Kidney epithelial cell (primary cell): ENCODE measurements around the gene NNMT. TPM values are rescaled to one million over a fixed set of nuclear protein-coding genes. Genes with fewer than 3 reads are reported as not detected.

ENCODE experiments used
- DNase-seq: peaks from one replicate; pipeline ENCODE4 v3.0.0-alpha.2; 2010; ENCODE audit warnings: low read depth
- H3K27me3 ChIP-seq: 2 replicates; pipeline ENCODE4 v1.6.0; 2011; ENCODE audit warnings: low read length; ENCODE audit not compliant: control insufficient read depth, insufficient read depth
- H3K36me3 ChIP-seq: 2 replicates; pipeline ENCODE4 v1.5.1; 2011; ENCODE audit warnings: low read length; ENCODE audit not compliant: control insufficient read depth, insufficient read depth
- H3K4me3 ChIP-seq: 2 replicates; pipeline ENCODE4 v1.5.1; 2011; ENCODE audit warnings: low read depth, mild to moderate bottlenecking, control low read depth, low read length
- total RNA-seq: library from RNA; depleted of rRNA; stranded (reverse); fragments of >200 nt; gene quantifications from 2 replicates; pipeline ENCODE4 v1.2.3, GENCODE V29; 2015
- TF ChIP-seq, protein P1 (sequence below): IDR thresholded peaks from 2 replicates; pipeline ENCODE4 v1.5.1; 2011; ENCODE audit warnings: mild to moderate bottlenecking, moderate library complexity, low read length, control low read depth, inconsistent platforms; ENCODE audit not compliant: insufficient read depth, poor library complexity, severe bottlenecking

NNMT gene
- total RNA-seq, 1 donor from 2014 or later: 470 TPM

DNA sequence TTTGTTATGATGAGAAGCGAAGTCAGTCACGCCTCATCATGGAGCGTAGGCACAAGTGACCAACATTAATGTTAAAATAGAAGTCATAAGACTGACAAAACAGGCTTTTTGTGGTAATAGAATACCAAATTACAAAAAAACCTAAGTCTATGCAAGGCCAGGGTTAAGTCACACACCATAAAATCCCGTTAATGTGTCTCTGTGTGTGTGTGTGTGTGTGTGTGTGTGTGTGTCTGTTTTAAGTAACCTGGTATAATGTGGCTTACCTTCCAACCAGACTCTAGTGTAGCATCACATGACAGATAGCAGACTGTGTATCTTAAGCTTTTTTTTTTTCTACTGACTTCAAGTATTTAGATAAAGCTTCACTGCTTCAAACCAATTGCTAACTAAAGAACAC lies 66.1 kb downstream of the NNMT start:
- no peak for DNase-seq
- Histone ChIP-seq H3K27me3 (no peaks in the 10 kb centered on the region), H3K4me3 (no peak overlapping the region), H3K36me3 (no peaks in the 10 kb centered on the region)
- TF ChIP-seq, protein P1, sequence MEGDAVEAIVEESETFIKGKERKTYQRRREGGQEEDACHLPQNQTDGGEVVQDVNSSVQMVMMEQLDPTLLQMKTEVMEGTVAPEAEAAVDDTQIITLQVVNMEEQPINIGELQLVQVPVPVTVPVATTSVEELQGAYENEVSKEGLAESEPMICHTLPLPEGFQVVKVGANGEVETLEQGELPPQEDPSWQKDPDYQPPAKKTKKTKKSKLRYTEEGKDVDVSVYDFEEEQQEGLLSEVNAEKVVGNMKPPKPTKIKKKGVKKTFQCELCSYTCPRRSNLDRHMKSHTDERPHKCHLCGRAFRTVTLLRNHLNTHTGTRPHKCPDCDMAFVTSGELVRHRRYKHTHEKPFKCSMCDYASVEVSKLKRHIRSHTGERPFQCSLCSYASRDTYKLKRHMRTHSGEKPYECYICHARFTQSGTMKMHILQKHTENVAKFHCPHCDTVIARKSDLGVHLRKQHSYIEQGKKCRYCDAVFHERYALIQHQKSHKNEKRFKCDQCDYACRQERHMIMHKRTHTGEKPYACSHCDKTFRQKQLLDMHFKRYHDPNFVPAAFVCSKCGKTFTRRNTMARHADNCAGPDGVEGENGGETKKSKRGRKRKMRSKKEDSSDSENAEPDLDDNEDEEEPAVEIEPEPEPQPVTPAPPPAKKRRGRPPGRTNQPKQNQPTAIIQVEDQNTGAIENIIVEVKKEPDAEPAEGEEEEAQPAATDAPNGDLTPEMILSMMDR: no peak

DNA sequence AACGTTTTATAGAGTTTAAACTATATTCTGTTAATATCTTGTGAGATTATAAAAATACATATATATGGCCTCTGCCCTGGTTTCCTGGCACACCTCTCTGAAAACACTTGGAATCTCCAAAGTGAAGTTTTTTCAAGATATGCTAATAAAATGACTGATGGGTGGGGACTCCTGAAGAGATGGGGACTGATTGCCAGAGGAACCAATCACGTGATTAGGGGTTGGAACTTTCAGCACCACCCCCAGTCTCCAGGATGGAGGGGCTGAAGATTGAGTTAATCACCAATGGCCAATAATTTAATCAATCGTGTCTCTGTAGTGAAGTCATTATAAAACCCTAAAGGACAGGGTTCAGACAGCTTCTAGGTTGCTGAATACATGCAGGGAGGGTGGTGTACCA lies 66.8 kb downstream of the NNMT start:
- TF ChIP-seq, protein P1: no peak
- Histone ChIP-seq H3K4me3 (no peak overlapping the region), H3K36me3 (no peaks in the 10 kb centered on the region), H3K27me3 (no peaks in the 10 kb centered on the region)
- DNase-seq: no peak

Other genes with a start within 250 kb of the NNMT start
- gene ZBTB16, start 236.7 kb upstream of the NNMT start, total RNA-seq: 0.08 and 5.5 TPM in 2 replicates
- 1.6 and 1.9 TPM in 2 replicates for gene C11orf71, start 104.1 kb downstream of the NNMT start, total RNA-seq
- 40.2 and 43.5 TPM in 2 replicates for gene RBM7, start 104.3 kb downstream of the NNMT start, total RNA-seq
- gene REXO2, start 143.1 kb downstream of the NNMT start, total RNA-seq: 116 and 147 TPM in 2 replicates